ENCODE measurements around the gene GPR183.

GPR183 gene

GRCh38 chr13:99320693-99321481 is 13.7 kb upstream of the GPR183 start:
- ChIA-PET POLR2A (interaction anchor here (0.7 kb wide), 1 partner anchor 46 kb away, joined by 3 read pairs; no protein-coding TSS in a partner anchor), CTCF (interaction anchor here (1.8 kb wide), 1 partner anchor 116 kb away, joined by 10 read pairs; no protein-coding TSS in a partner anchor)
- no peak overlapping the region for H3K4me3 ChIP-seq (ENCODE audit: low read depth, low read length)
- no peak for TF ChIP-seq CTCF (IDR thresholded peaks at IDR 0.05; ENCODE audit: insufficient read depth, low read length, missing control alignments)
- no peak for DNase-seq (ENCODE audit: low read depth, low spot score)

- no peak overlapping the region for H3K4me3 ChIP-seq (ENCODE audit: low read depth, low read length)
- no peak for DNase-seq (ENCODE audit: low read depth, low spot score)
- no peak for TF ChIP-seq CTCF (IDR thresholded peaks at IDR 0.05; ENCODE audit: insufficient read depth, low read length, missing control alignments)
- CTCF ChIA-PET, result no interaction called here
- POLR2A ChIA-PET, result no interaction called here
Observed at GRCh38 chr13:99316657-99317256, 9.6 kb upstream of the GPR183 start.

- DNase-seq (ENCODE audit: low read depth, low spot score), result no peak
- ChIA-PET CTCF (no interaction called here), POLR2A (no interaction called here)
- TF ChIP-seq CTCF (IDR thresholded peaks at IDR 0.05; ENCODE audit: insufficient read depth, low read length, missing control alignments), result no peak
- H3K4me3 ChIP-seq (ENCODE audit: low read depth, low read length), result no peak overlapping the region
Observed at GRCh38 chr13:99316224-99316623, 9.0 kb upstream of the GPR183 start.

GRCh38 chr13:99315186-99315585 is 8.0 kb upstream of the GPR183 start:
- CTCF ChIA-PET, result interaction anchor here (1.0 to 1.2 kb wide), 2 partner anchors 46 to 48 kb away, joined by 3 read pairs; no protein-coding TSS in a partner anchor
- TF ChIP-seq CTCF (IDR thresholded peaks at IDR 0.05; ENCODE audit: insufficient read depth, low read length, missing control alignments), result no peak
- DNase-seq (ENCODE audit: low read depth, low spot score), result no peak
- H3K4me3 ChIP-seq (ENCODE audit: low read depth, low read length), result no peak overlapping the region
- POLR2A ChIA-PET, result no interaction called here

GRCh38 chr13:99314640-99315176 is 7.5 kb upstream of the GPR183 start:
- CTCF ChIA-PET, result interaction anchor here (0.7 to 1.2 kb wide), 3 partner anchors 46 to 49 kb away, joined by 3 read pairs; no protein-coding TSS in a partner anchor
- POLR2A ChIA-PET, result no interaction called here

More at GRCh38 chr13:99314640-99315176, 7.5 kb upstream of the GPR183 start:
- no peak for TF ChIP-seq CTCF (IDR thresholded peaks at IDR 0.05; ENCODE audit: insufficient read depth, low read length, missing control alignments)
- no peak overlapping the region for H3K4me3 ChIP-seq (ENCODE audit: low read depth, low read length)
- no peak for DNase-seq (ENCODE audit: low read depth, low spot score)
